Measurements from ENCODE around the gene SLIT3. TPM values are rescaled to one million over a fixed set of nuclear protein-coding genes. Genes with fewer than 3 reads are reported as not detected.

Gene SLIT3
- total RNA-seq, 1 donor from 2014 or later, result 56.6 TPM

DNA sequence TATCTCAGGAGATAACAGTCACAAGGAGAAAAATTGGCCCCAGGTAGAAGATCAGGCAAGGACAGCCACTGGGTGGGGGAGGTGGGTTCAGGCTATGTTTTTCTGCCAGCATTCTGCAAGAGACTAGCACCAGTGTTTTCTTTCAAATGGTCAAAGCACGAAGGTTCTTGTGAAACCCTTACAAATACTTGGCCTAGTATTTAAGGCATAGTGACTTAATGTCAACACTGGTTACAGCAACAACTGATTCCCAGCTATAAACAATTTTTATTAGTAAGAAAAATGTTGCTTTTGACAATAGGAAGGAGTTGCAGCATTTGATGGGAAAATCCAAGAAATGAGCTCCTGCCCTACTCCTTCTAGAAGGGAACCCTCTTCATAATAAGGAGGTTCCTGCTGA, 349.6 kb downstream of the SLIT3 start:
- Mint-ChIP-seq H3K36me3 (no peaks in the 10 kb centered on the region), H3K4me3 (no peak overlapping the region), H3K27me3 (peaks cover 9% of the 10 kb centered on the region), H3K4me1 (ENCODE audit: unreplicated experiment) (peaks cover 20% of the 10 kb centered on the region), H3K27ac (no peak overlapping the region), H3K9me3 (no peaks in the 10 kb centered on the region)
- DNase-seq (ENCODE audit: extremely low spot score, unreplicated experiment), result no peak
- no peak for TF ChIP-seq CTCF (conservative IDR thresholded peaks at IDR 0.05)

- Mint-ChIP-seq H3K4me1 (ENCODE audit: unreplicated experiment) (peaks cover 25% of the 10 kb centered on the region), H3K36me3 (no peaks in the 10 kb centered on the region), H3K4me3 (no peak overlapping the region), H3K27ac (no peak overlapping the region), H3K9me3 (no peaks in the 10 kb centered on the region), H3K27me3 (peaks cover 9% of the 10 kb centered on the region)
- no peak for TF ChIP-seq CTCF (conservative IDR thresholded peaks at IDR 0.05)
- no peak for DNase-seq (ENCODE audit: extremely low spot score, unreplicated experiment)
These were observed 350.5 kb downstream of the SLIT3 start for GRCh38 chr5:168950241-168950951.

DNA sequence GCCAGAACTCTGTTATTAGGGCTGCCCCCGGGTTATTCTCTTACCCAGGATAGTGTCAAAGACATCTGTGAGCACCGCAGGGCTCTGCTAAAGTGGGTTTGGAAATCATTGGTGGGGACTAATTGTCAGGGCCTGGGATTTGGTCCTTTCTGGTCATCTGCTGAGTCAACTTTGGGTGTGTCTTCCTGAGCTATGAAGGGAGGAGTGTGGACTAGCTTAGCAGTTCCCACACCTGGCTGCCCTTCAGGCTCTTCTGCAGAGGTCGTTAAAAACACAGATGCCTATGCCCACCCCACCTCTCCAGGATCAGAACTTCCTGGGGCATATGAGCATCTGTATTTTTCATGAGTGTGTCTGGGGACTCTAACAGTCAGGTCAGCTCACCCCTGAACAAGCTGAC, 352.2 kb downstream of the SLIT3 start:
- TF ChIP-seq CTCF (conservative IDR thresholded peaks at IDR 0.05), result no peak
- H3K27me3 Mint-ChIP-seq, result peaks cover 18% of the 10 kb centered on the region
- no peaks in the 10 kb centered on the region for H3K9me3 Mint-ChIP-seq
- peaks cover 30% of the 10 kb centered on the region for H3K4me1 Mint-ChIP-seq (ENCODE audit: unreplicated experiment)
- DNase-seq (ENCODE audit: extremely low spot score, unreplicated experiment), result no peak
- H3K36me3 Mint-ChIP-seq, result no peaks in the 10 kb centered on the region
- no peak overlapping the region for H3K27ac Mint-ChIP-seq
- H3K4me3 Mint-ChIP-seq, result no peak overlapping the region

DNA sequence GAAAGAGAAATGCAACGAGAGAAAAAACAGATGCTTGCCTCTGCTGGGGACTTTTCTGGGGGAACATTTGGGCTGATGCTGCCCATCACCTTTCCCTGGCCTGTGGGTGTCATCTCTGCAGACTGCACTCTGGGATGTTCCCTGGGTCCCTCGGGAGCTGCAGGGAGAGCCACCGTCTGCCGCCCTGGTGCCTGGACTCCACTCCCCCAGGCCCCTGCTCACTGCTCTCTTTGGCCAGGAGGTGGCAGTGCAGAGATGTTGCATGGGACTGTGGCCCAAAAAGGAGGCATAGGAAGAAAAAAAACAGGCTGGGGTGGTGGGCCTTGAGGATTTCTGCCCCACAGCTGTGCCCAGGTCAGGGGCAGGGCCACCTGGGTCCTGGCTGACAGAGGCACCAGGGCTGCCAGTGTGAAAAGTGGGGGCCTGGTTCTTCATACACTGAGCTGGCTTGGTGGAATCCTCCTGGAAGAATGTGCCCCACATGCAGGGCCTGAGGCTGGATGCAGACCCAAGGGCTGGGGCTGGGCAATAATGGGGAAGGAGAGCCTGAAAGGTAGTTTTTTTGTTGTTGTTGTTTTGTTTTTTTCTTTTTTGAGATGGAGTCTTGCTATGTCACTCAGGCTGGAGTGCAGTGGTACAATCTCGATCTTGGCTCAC, 353.6 kb downstream of the SLIT3 start:
- H3K4me1 Mint-ChIP-seq (ENCODE audit: unreplicated experiment), result peaks cover 30% of the 10 kb centered on the region
- no peaks in the 10 kb centered on the region for H3K36me3 Mint-ChIP-seq
- H3K27me3 Mint-ChIP-seq, result peaks cover 28% of the 10 kb centered on the region
- peak; percentile 87 for TF ChIP-seq CTCF (conservative IDR thresholded peaks at IDR 0.05)
- H3K27ac Mint-ChIP-seq, result no peak overlapping the region
- DNase-seq (ENCODE audit: extremely low spot score, unreplicated experiment), result no peak
- H3K9me3 Mint-ChIP-seq, result no peaks in the 10 kb centered on the region
- no peak overlapping the region for H3K4me3 Mint-ChIP-seq

DNA sequence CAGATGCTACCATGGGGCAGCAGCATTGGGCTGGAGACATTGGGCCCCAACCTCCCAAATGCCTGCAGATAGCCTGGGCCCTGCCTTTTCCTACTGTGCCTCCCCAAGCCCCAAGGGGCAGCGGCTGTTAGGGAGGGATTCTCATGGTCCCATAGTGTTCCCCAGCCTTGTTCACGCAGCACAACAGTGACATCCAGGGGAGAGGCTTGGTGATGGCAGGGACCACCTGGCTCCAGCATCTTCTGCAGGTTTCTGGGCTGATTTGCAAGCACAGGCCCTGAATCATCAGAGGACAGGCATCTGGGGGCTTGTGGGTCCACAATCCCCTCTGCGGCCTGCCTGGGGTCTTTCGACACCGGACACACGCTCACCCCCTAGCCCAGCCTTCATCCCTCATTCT, 354.6 kb downstream of the SLIT3 start:
- no peak overlapping the region for H3K4me3 Mint-ChIP-seq
- H3K27ac Mint-ChIP-seq, result no peak overlapping the region
- peak; percentile 67 for TF ChIP-seq CTCF (conservative IDR thresholded peaks at IDR 0.05)
- no peaks in the 10 kb centered on the region for H3K9me3 Mint-ChIP-seq
- peaks cover 31% of the 10 kb centered on the region for H3K27me3 Mint-ChIP-seq
- H3K36me3 Mint-ChIP-seq, result no peaks in the 10 kb centered on the region
- DNase-seq (ENCODE audit: extremely low spot score, unreplicated experiment), result no peak
- peaks cover 30% of the 10 kb centered on the region for H3K4me1 Mint-ChIP-seq (ENCODE audit: unreplicated experiment)
